Adipose tissue (tissue), 3 donors: ENCODE measurements around the gene GDF7. TPM values are rescaled to one million over a fixed set of nuclear protein-coding genes. Genes with fewer than 3 reads are reported as not detected.

Experiments
- H3K27ac ChIP-seq: one replicate; pipeline ENCODE4 v1.5.1; 2013; ENCODE audit warnings: low read depth, low read length
- WGBS, 3 donors: extraction: QIAGEN DNeasy Blood & Tissue Kit; methylation state at CpG; one replicate each; pipeline ENCODE4 v1.1.7; 2013; 5-methylcytosine and 5-hydroxymethylcytosine counted together
- polyA plus RNA-seq, 3 donors: library from polyadenylated mRNA; stranded (reverse); fragments of 200-250 nt; gene quantifications; one replicate each; pipeline ENCODE4 v1.2.3, GENCODE V29; 2013
- donor health status: healthy with polysubstance abuse.
- donor health status: Bipolar disorder and iron deficiency.
- donor health status: healthy.

The GDF7 gene
- polyA plus RNA-seq, 3 donors: 0.02 to 0.09 TPM; not detected in 1

DNA sequence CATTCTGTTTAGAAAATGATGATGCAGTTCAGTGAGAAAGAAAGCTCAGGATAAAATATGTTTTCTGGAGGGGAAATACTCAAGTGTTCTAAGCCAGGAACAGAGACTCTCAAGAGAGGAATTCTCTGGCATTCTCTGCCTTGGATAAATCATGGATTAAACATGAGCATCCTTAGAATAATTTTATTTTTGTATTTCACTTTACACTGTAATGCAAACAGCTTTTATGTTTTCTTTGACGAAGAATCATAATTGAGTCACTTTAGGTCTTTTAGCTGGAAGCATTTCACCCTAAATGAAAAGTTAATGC is 11.1 kb downstream of the GDF7 start:
- H3K27ac ChIP-seq: no peak overlapping the region

DNA sequence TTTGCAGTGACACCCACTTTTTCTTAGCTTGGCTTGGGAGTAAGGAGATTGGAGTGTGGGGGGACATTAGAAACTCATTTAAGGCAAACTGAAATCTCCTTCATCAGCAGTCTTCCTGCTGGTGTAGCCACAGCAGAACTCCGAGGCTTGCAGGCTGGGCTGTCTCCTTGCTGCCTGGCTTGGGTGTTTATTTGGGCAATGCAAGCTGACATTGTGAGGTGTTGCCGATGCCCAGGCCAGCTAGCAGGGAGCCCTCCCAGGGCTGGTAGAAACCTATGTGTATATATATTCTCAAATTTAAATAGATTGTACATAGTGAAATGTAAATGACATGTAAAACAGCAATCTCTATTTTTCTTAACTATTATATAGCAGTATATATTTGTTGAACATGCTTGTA is 11.8 kb downstream of the GDF7 start:
- H3K27ac ChIP-seq: no peak overlapping the region
- 89 to 96% (median 94%) methylated on average over 2 of the region's 2 CpGs for WGBS, 3 donors

More for the DNA sequence above, 11.1 kb downstream of the GDF7 start:
- WGBS, 3 donors: 81 to 91% (median 91%) methylated on average over 1 of the region's 1 CpG

DNA sequence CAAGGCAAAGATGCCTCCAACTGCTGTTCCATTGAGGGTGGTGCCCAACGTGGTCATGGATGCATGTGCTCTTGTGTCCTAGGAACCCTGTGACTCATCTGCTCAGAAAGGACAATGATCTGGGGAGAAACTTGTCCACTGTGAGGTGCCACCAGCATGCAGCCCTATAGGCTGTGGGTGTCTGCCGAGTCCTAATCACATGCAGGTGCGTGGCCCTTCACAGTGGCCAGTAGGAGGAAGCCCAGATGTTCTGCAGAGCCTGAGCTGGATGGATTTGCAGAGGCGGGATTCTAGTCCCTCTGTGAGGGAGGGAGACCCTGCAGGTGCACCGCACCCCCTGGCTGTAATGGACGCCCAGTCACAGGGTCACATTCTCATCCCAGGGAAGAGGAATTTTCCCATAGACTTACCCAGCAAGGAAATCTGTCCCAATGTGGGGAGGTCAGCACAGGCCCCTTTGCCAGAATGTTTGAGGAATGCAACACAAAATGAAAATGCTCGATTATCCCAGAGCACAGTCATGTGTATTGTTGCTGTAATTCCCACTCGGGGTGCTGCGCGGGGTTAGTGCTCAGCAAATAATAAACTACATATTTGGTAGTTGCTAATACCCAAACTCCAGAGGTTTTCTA is 13.9 kb downstream of the GDF7 start:
- WGBS, 3 donors: 77 to 90% (median 90%) methylated on average over 10 of the region's 10 CpGs
- H3K27ac ChIP-seq: no peak overlapping the region

DNA sequence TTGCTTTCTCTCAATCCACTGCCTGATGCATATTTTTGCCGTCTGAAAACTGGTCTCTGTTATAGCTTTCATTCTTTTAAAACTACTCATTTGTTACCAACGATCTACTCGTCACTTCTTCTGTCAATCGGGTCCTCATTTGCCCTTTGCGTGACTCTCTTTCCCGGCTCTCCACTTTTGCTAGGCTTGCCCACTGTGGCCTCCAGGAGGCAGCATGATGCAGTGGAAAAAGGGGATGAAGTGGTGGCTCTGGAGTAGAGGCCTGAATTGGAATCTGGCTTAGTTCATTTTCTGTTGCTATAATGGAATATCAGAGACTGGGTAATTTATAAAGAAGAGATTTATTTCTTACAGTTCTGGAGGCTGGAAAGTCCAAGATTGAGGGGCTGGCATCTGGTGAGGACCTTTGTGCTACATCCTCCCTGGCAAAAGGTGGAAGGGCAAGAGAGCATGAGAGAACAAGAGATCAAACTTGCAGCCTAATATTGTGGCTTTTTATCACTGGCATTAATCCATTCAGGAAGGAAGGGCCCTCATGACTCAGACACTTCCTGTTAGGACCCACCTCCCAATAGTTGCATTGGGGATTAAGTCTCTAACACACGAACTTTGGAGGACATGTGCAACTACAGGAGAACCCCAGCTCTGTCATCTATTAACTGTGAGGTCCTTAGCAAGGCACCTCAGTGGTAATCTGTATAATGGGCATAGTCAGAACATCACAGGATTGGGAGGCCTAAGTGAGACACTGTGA is 15.4 kb downstream of the GDF7 start:
- no peak overlapping the region for H3K27ac ChIP-seq
- WGBS, 3 donors: 73 to 84% (median 75%) methylated on average over 7 of the region's 7 CpGs

DNA sequence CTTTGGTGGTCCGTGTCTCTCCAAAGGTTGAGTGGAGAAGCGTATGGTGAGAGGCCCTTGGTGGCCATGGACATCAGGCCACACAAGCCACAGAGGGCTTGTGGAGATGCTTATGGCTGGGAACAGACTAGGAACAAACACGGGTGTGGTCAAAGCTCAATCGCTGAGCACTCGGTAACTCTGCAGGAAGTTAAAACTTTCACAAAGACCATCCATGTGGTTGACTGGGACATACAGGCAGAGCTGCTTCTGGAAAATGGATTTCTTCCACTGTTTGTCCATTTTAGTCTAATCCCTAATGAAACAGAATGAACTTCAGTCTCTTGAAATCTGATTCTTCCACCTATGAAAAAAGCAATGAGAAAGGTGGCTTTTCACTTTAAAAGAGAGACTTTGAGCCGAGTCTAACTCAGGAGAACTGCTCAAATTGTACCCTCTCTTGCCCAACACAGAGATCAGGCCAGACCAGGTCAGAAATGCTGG is 17.7 kb downstream of the GDF7 start:
- H3K27ac ChIP-seq: no peak overlapping the region
- 75 to 90% (median 90%) methylated on average over 6 of the region's 6 CpGs for WGBS, 3 donors

DNA sequence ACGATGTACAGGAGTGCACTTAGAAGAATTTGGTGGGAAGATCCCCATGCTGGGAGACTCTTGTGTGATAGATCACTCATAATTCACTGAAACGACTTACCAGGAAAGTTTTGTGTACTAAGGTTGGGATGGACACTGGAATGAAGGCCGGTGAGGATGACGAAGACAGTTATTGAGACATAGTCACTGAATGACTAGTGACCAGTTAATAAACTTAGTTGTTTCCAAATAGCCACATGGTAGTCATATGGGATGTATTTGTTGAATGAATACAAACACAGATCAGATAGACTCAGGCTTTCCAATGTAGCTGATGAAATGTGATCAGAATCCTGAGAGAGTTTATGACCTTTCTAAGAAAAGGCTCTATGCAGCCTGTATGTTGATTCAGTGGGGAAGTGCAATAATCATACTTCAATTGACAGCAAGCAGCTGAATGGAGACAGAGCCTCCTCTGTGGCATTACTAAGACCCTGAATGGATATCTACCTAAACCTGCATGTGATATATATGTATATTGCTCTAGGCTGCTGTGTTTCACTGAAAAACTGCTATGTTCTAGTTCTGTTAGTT is 20.4 kb downstream of the GDF7 start:
- WGBS, 3 donors: 90 to 97% (median 94%) methylated on average over 4 of the region's 4 CpGs
- H3K27ac ChIP-seq: no peak overlapping the region

GRCh38 chr2:20689428-20690264 is 22.7 kb downstream of the GDF7 start:
- 51 to 94% (median 85%) methylated on average over 11 of the region's 11 CpGs for WGBS, 3 donors
- H3K27ac ChIP-seq: no peak overlapping the region

DNA sequence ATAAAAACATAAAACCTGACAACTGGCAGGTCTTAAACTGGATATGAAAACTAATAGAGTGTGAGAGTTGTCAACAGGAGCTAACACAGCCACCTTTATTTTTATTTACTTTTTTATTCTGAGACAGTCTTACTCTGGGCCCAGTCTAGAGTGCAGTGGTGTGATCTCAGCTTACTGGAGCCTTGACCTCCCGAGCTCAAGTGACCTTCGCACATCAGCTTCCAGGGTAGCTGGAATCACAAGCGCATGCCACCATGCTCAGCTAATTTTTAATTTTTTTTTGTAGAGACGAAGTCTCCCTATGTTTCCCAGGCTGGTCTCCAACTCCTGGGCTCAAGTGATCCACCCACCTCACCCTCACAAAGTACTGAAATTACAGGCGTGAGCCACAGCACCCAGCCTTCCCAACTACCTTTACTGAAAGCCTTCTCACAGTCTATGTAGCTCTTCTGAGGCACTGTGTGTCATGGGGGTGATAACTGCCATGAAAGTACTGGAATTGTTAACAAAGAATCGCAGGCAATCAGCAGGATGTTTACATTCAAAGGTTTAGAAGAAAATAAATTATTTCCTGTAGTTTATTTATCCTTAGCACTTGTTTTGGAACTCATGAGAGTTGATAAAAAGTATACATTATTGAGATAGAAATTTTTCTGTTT is 24.3 kb downstream of the GDF7 start:
- 90 to 94% (median 90%) methylated on average over 6 of the region's 6 CpGs for WGBS, 3 donors
- no peak overlapping the region for H3K27ac ChIP-seq

DNA sequence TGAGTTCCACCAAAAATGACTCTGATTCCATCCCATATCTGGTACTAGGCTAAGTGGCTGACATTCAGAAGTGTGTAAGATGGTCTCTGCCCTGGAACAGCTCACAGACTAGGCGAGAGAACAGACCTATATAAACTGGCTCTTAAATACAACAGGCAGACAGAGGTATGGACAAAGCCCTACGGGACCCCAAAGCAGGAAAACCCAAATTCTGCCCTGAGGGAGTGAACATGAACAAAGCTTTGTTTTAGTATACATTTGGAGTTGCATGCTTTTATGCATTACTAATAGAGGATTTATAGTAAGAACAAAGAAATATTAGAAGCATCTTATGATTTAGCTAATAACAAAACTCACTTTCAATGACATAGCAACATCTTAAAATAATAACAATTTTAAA is 25.1 kb downstream of the GDF7 start:
- no peak overlapping the region for H3K27ac ChIP-seq
- 91 to 96% (median 93%) methylated on average over 2 of the region's 2 CpGs for WGBS, 3 donors

- WGBS, 3 donors: 91% methylated on average over 3 of the region's 3 CpGs
- no peak overlapping the region for H3K27ac ChIP-seq
These were observed 26.4 kb downstream of the GDF7 start for GRCh38 chr2:20693317-20693716.

DNA sequence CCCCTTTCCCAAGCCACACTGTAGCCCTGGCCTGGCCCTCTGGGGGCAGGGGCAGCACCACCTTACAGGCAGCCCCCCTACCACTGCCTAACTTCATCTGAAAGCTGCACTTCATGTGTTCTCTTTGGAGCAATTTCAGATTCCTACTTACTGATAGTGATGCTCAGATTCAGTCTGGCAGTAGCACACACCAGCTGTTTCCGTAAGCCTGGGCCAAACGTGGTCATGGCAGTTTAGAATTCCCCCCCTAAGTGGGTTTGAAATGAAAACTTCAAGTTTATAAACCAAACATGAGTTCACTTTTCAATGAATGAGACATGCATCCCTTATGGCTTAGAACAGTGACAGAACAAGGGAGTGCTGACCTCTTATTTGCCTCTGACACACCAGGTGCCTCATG is 29.4 kb downstream of the GDF7 start:
- 89 to 96% (median 90%) methylated on average over 2 of the region's 2 CpGs for WGBS, 3 donors
- no peak overlapping the region for H3K27ac ChIP-seq

GRCh38 chr2:20697322-20697934 is 30.5 kb downstream of the GDF7 start:
- WGBS, 3 donors: 93 to 99% (median 97%) methylated on average over 2 of the region's 2 CpGs
- H3K27ac ChIP-seq: no peak overlapping the region

- no peak overlapping the region for H3K27ac ChIP-seq
- 34 to 76% (median 55%) methylated on average over 4 of the region's 4 CpGs for WGBS, 3 donors
These were observed 32.1 kb downstream of the GDF7 start for GRCh38 chr2:20698916-20699613.

DNA sequence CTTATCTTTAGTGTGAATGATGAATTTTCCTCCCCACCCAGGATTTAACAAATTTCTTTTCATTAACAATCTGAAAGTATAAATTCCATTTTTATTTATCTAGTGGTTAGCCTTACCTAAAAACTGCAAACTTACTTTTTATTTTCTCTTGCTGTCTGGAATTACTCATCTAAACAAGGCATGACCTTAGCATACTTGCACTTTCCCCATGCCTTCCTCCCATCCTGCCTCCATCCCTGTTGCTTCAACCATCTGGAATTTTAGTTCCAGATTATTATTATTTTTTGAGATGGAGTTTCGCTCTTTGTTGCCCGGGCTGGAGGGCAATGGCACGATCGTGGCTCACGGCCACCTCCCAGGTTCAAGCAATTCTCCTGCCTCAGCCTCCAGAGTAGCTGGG is 35.6 kb downstream of the GDF7 start:
- H3K27ac ChIP-seq: no peak overlapping the region
- WGBS, 3 donors: 93 to 98% (median 95%) methylated on average over 5 of the region's 5 CpGs

- no peak overlapping the region for H3K27ac ChIP-seq
- 56 to 83% (median 83%) methylated on average over 1 of the region's 1 CpG for WGBS, 3 donors
These were observed 37.9 kb downstream of the GDF7 start for GRCh38 chr2:20704886-20705285.

DNA sequence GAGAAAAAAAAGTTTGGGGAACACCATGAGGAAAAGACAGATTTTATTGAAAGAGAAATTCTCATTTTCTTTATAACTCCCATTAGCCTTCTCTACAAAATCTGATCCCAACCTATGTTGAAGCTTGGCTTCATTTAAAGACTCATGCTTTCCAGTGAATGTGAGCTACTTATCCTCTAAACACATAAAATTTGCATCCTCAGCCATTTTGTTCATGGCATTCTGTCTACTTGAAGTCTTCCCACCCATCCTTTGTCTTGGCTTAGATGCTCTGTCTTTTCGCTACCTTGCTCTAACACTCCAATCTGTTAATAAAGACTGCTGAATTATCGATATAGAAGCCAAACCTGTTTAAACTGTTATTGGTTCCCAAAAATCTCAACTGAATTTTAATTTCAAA is 39.3 kb downstream of the GDF7 start:
- H3K27ac ChIP-seq: no peak overlapping the region
- 97 to 98% (median 98%) methylated on average over 2 of the region's 2 CpGs for WGBS, 3 donors

GRCh38 chr2:20706786-20707185 is 39.8 kb downstream of the GDF7 start:
- WGBS, 3 donors: 79 to 94% (median 82%) methylated on average over 3 of the region's 3 CpGs
- no peak overlapping the region for H3K27ac ChIP-seq
